H9 (cell line): ENCODE data around the gene MRTO4. TPM values are rescaled to one million over a fixed set of nuclear protein-coding genes. Genes with fewer than 3 reads are reported as not detected.

Experiments used
- DNase-seq: peaks from one replicate; pipeline ENCODE4 v3.0.0-alpha.2; 2017
- H2AFZ ChIP-seq: one replicate; pipeline ENCODE4 v1.6.1; 2013; ENCODE audit warnings: mild to moderate bottlenecking, low read length, control low read depth, moderate library complexity
- H2AK5ac ChIP-seq: 2 replicates; pipeline ENCODE4 v1.6.1; 2013; ENCODE audit warnings: low read length, control low read depth, mixed read lengths; ENCODE audit not compliant: insufficient read length
- H2BK120ac ChIP-seq: one replicate; pipeline ENCODE4 v1.6.1; 2013; ENCODE audit warnings: low read depth, mild to moderate bottlenecking, low read length, control low read depth, inconsistent platforms; ENCODE audit not compliant: poor library complexity, severe bottlenecking
- H2BK12ac ChIP-seq: 2 replicates; pipeline ENCODE4 v1.6.1; 2013; ENCODE audit warnings: low read length, control low read depth, mixed read lengths, low read depth; ENCODE audit not compliant: insufficient read length
- H2BK15ac ChIP-seq: 2 replicates; pipeline ENCODE4 v1.6.1; 2013; ENCODE audit warnings: low read depth, low read length, control low read depth
- H2BK20ac ChIP-seq: one replicate; pipeline ENCODE4 v1.6.1; 2013; ENCODE audit warnings: low read depth, mild to moderate bottlenecking, low read length, control low read depth, inconsistent platforms; ENCODE audit not compliant: poor library complexity, severe bottlenecking
- H2BK5ac ChIP-seq: 2 replicates; pipeline ENCODE4 v1.6.1; 2013; ENCODE audit warnings: low read length, control low read depth, mixed read lengths; ENCODE audit not compliant: insufficient read length
- H3K14ac ChIP-seq: 2 replicates; pipeline ENCODE4 v1.6.1; 2013; ENCODE audit warnings: low read length, control low read depth; ENCODE audit not compliant: insufficient read depth
- H3K18ac ChIP-seq: 2 replicates; pipeline ENCODE4 v1.6.1; 2013; ENCODE audit warnings: low read depth, mild to moderate bottlenecking, mixed read lengths, low read length, control low read depth; ENCODE audit not compliant: insufficient read length
- H3K23ac ChIP-seq: 2 replicates; pipeline ENCODE4 v1.6.1; 2013; ENCODE audit warnings: low read length, control low read depth, mixed read lengths, low read depth; ENCODE audit not compliant: insufficient read length
- H3K23me2 ChIP-seq: 2 replicates; pipeline ENCODE4 v1.6.1; 2013; ENCODE audit warnings: low read depth, mild to moderate bottlenecking, mixed read lengths, low read length, control low read depth; ENCODE audit not compliant: insufficient read length, poor library complexity, severe bottlenecking
- H3K27ac ChIP-seq: 2 replicates; pipeline ENCODE4 v1.5.1; 2013; ENCODE audit warnings: low read length, control low read depth, mixed read lengths, low read depth; ENCODE audit not compliant: insufficient read length
- H3K27me3 ChIP-seq: 2 replicates; pipeline ENCODE4 v1.6.1; 2013; ENCODE audit warnings: low read length, control low read depth, inconsistent platforms; ENCODE audit not compliant: insufficient read depth
- H3K4ac ChIP-seq: 2 replicates; pipeline ENCODE4 v1.6.1; 2013; ENCODE audit warnings: low read depth, mild to moderate bottlenecking, control low read depth, inconsistent platforms, low read length, moderate library complexity
- H3K4me1 ChIP-seq: 2 replicates; pipeline ENCODE4 v1.6.1; 2013; ENCODE audit warnings: low read length, control low read depth, inconsistent platforms; ENCODE audit not compliant: insufficient read depth
- H3K4me2 ChIP-seq: 2 replicates; pipeline ENCODE4 v1.6.1; 2013; ENCODE audit warnings: low read length, control low read depth, mixed read lengths; ENCODE audit not compliant: insufficient read length, insufficient read depth
- H3K56ac ChIP-seq: 2 replicates; pipeline ENCODE4 v1.6.1; 2013; ENCODE audit warnings: low read depth, mild to moderate bottlenecking, mixed read lengths, low read length, control low read depth; ENCODE audit not compliant: insufficient read length
- H3K79me1 ChIP-seq: 2 replicates; pipeline ENCODE4 v1.6.1; 2013; ENCODE audit warnings: low read depth, mild to moderate bottlenecking, moderate library complexity, low read length, control low read depth, inconsistent platforms; ENCODE audit not compliant: insufficient read depth, poor library complexity, severe bottlenecking
- H3K79me2 ChIP-seq: 2 replicates; pipeline ENCODE4 v1.6.1; 2013; ENCODE audit warnings: low read length, control low read depth, inconsistent platforms; ENCODE audit not compliant: insufficient read depth
- H3K9ac ChIP-seq: 2 replicates; pipeline ENCODE4 v1.6.1; 2013; ENCODE audit warnings: low read length, control low read depth, mixed read lengths; ENCODE audit not compliant: insufficient read length; ENCODE audit errors: extremely low read depth
- H3K9me3 ChIP-seq: one replicate; pipeline ENCODE4 v1.6.1; 2013; ENCODE audit warnings: low read depth, low read length, inconsistent platforms; ENCODE audit not compliant: control insufficient read depth
- H3T11ph ChIP-seq: one replicate; pipeline ENCODE4 v1.6.1; 2013; ENCODE audit warnings: mild to moderate bottlenecking, low read length, control low read depth, inconsistent platforms
- H4K20me1 ChIP-seq: one replicate; pipeline ENCODE4 v1.6.1; 2013; ENCODE audit not compliant: control insufficient read depth, insufficient read length, insufficient read depth
- H4K5ac ChIP-seq: 2 replicates; pipeline ENCODE4 v1.6.1; 2013; ENCODE audit warnings: low read depth, mild to moderate bottlenecking, mixed read lengths, low read length, control low read depth; ENCODE audit not compliant: insufficient read length
- H4K8ac ChIP-seq: replicated peaks from 2 replicates; pipeline ENCODE4 v1.6.1; 2013; ENCODE audit warnings: low read length, control low read depth, mixed read lengths, low read depth; ENCODE audit not compliant: insufficient read length
- H4K91ac ChIP-seq: 2 replicates; pipeline ENCODE4 v1.6.1; 2013; ENCODE audit warnings: low read depth, mild to moderate bottlenecking, moderate library complexity, mixed read lengths, low read length, control low read depth; ENCODE audit not compliant: insufficient read length
- H3K27ac Mint-ChIP-seq, 3 experiments: 2 replicates in 2 of 3; 3 replicates in 1 of 3; pipeline ENCODE4 v1.8.0; 2020 to 2021; ENCODE audit warnings: mixed read lengths in 3 of 3, mild to moderate bottlenecking in 1 of 3, moderate library complexity in 1 of 3
- H3K27me3 Mint-ChIP-seq: 2 replicates; pipeline ENCODE4 v1.8.0; 2021; ENCODE audit warnings: low read depth, mild to moderate bottlenecking, moderate library complexity, mixed read lengths
- H3K36me3 Mint-ChIP-seq, 3 experiments: 2 replicates in 2 of 3; 3 replicates in 1 of 3; pipeline ENCODE4 v1.8.0; 2020 to 2021; ENCODE audit warnings: low read depth in 3 of 3, mixed read lengths in 3 of 3; ENCODE audit not compliant: insufficient read depth in 1 of 3
- H3K4me1 Mint-ChIP-seq, 2 experiments: 2 replicates each; pipeline ENCODE4 v1.8.0; 2020; ENCODE audit warnings: mixed read lengths in 2 of 2
- H3K4me3 Mint-ChIP-seq, 2 experiments: 2 replicates in 1 of 2; 3 replicates in 1 of 2; pipeline ENCODE4 v1.8.0; 2020 to 2021; ENCODE audit warnings: mild to moderate bottlenecking in 2 of 2, mixed read lengths in 2 of 2, moderate library complexity in 1 of 2
- H3K9me3 Mint-ChIP-seq, 2 experiments: 2 replicates in 1 of 2; 3 replicates in 1 of 2; pipeline ENCODE4 v1.8.0; 2020; ENCODE audit warnings: mild to moderate bottlenecking in 2 of 2, mixed read lengths in 2 of 2, moderate library complexity in 1 of 2
- WGBS: extraction: QIAGEN DNeasy Blood & Tissue Kit; methylation state at CpG from one replicate; pipeline ENCODE4 v1.1.7; 2013; ENCODE audit warnings: missing lambda C conversion rate, low lambda C conversion rate, mixed read lengths; ENCODE audit not compliant: insufficient read length; ENCODE audit errors: extremely low coverage; 5-methylcytosine and 5-hydroxymethylcytosine counted together
- total RNA-seq: library from RNA; stranded (reverse); gene quantifications from 2 replicates; pipeline ENCODE4 v1.2.1, GENCODE V29; 2021
- TF ChIP-seq, protein P1 (sequence below): fragments of 200-600 bp; sonication (generic); conservative IDR thresholded peaks from 3 replicates; pipeline ENCODE4 v1.8.0; 2021; ENCODE audit warnings: antibody characterized with exemption, mild to moderate bottlenecking

Gene MRTO4
- total RNA-seq, 1 experiment from 2014 or later = 78.3 TPM

DNA sequence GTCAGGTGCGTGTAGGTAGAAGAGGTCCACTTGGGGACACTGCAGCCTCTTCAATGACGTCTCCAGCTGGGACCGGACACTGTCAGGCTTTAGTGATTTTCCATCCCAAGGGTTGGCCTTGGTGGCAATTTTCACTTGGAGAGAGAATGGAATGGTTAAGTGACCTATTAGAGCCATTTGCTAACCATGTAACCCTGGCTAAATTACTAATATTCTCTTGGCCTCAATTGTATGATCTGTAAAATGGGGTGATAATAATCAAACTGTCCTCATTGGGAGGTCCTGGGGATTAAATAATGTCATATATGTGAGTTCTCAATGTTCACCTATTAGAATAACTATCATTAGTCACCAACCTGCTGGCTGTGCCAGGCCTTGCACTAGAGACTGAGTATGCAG is 56.9 kb downstream of the MRTO4 start:
- no peak overlapping the region for H3K4me2 ChIP-seq
- DNase-seq = no peak

More for the DNA sequence above, 56.9 kb downstream of the MRTO4 start:
- Mint-ChIP-seq H3K36me3 (peaks cover 22 to 53% (median 49%) of the 10 kb centered on the region in 3 experiments), H3K4me1 (peaks cover 16 to 18% of the 10 kb centered on the region in 2 experiments), H3K27me3 (no peaks in the 10 kb centered on the region; the same call in 1 of the 2 replicates), H3K27ac (no peak overlapping the region), H3K9me3 (no peaks in the 10 kb centered on the region), H3K4me3 (no peak overlapping the region)
- H2BK15ac ChIP-seq = no peak overlapping the region
- no peak overlapping the region for H3K56ac ChIP-seq
- TF ChIP-seq, protein P1, sequence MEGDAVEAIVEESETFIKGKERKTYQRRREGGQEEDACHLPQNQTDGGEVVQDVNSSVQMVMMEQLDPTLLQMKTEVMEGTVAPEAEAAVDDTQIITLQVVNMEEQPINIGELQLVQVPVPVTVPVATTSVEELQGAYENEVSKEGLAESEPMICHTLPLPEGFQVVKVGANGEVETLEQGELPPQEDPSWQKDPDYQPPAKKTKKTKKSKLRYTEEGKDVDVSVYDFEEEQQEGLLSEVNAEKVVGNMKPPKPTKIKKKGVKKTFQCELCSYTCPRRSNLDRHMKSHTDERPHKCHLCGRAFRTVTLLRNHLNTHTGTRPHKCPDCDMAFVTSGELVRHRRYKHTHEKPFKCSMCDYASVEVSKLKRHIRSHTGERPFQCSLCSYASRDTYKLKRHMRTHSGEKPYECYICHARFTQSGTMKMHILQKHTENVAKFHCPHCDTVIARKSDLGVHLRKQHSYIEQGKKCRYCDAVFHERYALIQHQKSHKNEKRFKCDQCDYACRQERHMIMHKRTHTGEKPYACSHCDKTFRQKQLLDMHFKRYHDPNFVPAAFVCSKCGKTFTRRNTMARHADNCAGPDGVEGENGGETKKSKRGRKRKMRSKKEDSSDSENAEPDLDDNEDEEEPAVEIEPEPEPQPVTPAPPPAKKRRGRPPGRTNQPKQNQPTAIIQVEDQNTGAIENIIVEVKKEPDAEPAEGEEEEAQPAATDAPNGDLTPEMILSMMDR = no peak
- H3K79me1 ChIP-seq = no peaks in the 10 kb centered on the region
- H3K27me3 ChIP-seq = no peaks in the 10 kb centered on the region
- H3K79me2 ChIP-seq = no peaks in the 10 kb centered on the region
- no peaks in the 10 kb centered on the region for H4K20me1 ChIP-seq
- WGBS = no CpG with 5 or more reads among the region's 3 CpGs
- no peak overlapping the region for H2AK5ac ChIP-seq
- H3K23ac ChIP-seq = no peak overlapping the region
- no peak overlapping the region for H2BK5ac ChIP-seq
- H2BK20ac ChIP-seq = no peak overlapping the region
- no peak overlapping the region for H3T11ph ChIP-seq
- H4K5ac ChIP-seq = no peak overlapping the region
- peaks cover 13% of the 10 kb centered on the region for H3K23me2 ChIP-seq
- H2BK12ac ChIP-seq = no peak overlapping the region
- no peak overlapping the region for H3K4ac ChIP-seq
- no peak overlapping the region for H3K27ac ChIP-seq
- no peak overlapping the region for H3K14ac ChIP-seq
- no peaks in the 10 kb centered on the region for H3K4me1 ChIP-seq
- no peak overlapping the region for H3K9ac ChIP-seq
- H3K18ac ChIP-seq = no peak overlapping the region
- H2BK120ac ChIP-seq = no peak overlapping the region
- no peaks in the 10 kb centered on the region for H3K9me3 ChIP-seq
- no peak overlapping the region for H4K8ac ChIP-seq
- H2AFZ ChIP-seq = no peak overlapping the region
- no peak overlapping the region for H4K91ac ChIP-seq
